ENCODE results near the gene ARMC6.

The ARMC6 gene

GRCh38 chr19:19059837-19060611, 26.6 kb downstream of the ARMC6 start:
- TF ChIP-seq, protein P1, sequence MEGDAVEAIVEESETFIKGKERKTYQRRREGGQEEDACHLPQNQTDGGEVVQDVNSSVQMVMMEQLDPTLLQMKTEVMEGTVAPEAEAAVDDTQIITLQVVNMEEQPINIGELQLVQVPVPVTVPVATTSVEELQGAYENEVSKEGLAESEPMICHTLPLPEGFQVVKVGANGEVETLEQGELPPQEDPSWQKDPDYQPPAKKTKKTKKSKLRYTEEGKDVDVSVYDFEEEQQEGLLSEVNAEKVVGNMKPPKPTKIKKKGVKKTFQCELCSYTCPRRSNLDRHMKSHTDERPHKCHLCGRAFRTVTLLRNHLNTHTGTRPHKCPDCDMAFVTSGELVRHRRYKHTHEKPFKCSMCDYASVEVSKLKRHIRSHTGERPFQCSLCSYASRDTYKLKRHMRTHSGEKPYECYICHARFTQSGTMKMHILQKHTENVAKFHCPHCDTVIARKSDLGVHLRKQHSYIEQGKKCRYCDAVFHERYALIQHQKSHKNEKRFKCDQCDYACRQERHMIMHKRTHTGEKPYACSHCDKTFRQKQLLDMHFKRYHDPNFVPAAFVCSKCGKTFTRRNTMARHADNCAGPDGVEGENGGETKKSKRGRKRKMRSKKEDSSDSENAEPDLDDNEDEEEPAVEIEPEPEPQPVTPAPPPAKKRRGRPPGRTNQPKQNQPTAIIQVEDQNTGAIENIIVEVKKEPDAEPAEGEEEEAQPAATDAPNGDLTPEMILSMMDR (IDR thresholded peaks at IDR 0.05; ENCODE audit: low read depth, low read length) = no peak
- DNase-seq (ENCODE audit: extremely low read depth, low read depth) = no peak

DNA sequence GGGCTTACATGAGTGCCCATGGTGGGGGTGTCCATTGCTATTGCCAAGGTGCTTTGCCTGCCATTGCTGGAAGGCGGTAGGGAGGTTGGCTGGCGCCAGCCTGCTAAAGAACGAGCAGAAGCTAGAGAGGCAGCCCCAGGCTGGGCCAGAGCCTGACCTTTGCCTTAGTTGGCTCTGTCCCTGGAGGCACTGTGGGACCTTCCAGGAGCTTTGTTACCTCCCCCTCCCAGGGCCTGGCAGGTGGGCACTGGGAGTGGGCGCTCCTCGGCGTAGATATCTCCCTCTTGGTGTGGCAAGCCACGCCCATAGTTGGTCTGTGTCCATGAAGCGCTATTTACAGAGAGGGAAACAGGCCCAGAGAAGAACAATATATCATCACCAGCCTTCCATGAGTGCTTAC, 28.1 kb downstream of the ARMC6 start:
- TF ChIP-seq, protein P1 (IDR thresholded peaks at IDR 0.05; ENCODE audit: low read depth, low read length) = no peak
- DNase-seq (ENCODE audit: extremely low read depth, low read depth) = no peak

GRCh38 chr19:19062454-19063182, 29.2 kb downstream of the ARMC6 start:
- TF ChIP-seq, protein P1 (IDR thresholded peaks at IDR 0.05; ENCODE audit: low read depth, low read length) = no peak
- no peak for DNase-seq (ENCODE audit: extremely low read depth, low read depth)

DNA sequence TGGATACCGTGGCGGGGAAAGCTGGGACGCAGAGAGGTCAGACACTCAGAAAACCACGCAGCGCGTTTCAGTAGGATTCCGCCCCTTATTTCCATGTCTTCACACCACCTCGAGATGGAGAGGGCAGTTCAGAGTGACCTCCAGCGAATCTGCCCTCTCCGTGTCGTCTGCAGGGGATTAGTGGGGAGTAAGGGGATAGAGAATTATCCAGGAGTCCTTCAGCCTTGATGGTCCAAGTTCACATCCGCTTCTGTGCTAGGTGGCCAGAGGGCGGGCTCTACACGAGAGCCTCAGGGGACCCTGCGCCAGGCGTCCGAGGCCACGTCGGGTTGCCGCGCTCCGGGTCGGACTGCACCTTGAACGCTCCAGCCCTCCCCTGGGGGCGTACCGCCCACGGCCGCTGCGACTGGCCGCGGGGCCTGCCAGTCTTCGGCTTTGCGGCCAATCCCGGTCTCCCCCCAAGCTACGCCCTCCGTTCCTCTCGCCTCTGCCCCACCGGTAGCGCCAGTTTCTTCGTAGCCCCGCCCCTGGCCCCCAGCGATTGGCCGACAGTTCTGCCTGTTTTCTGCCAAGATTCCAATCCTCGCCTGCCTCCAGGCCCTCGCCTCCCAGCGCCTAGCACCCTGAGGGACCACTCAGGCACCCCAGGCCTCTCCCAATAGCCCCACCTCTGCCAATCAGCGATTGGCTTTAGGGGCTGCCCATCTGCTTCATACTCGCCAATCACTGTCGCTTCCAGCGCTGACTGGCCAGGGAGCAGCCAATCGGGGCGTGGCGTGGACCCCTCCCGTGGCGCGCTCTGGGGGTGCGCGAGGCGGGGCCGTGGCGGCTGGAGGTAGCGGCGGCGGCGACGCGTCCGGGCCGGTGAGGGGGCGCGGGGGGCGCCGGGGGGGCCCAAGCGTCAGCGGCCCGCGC, 30.0 kb downstream of the ARMC6 start, which contains the start of gene SLC25A42:
SLC25A42 (plus strand) TSS at position 812 of the 915 bp plus-strand sequence. CDS start 32,131 bp downstream, outside the sequence.
- DNase-seq (ENCODE audit: extremely low read depth, low read depth) = peak; percentile 99
- TF ChIP-seq, protein P1 (IDR thresholded peaks at IDR 0.05; ENCODE audit: low read depth, low read length) = no peak

DNA sequence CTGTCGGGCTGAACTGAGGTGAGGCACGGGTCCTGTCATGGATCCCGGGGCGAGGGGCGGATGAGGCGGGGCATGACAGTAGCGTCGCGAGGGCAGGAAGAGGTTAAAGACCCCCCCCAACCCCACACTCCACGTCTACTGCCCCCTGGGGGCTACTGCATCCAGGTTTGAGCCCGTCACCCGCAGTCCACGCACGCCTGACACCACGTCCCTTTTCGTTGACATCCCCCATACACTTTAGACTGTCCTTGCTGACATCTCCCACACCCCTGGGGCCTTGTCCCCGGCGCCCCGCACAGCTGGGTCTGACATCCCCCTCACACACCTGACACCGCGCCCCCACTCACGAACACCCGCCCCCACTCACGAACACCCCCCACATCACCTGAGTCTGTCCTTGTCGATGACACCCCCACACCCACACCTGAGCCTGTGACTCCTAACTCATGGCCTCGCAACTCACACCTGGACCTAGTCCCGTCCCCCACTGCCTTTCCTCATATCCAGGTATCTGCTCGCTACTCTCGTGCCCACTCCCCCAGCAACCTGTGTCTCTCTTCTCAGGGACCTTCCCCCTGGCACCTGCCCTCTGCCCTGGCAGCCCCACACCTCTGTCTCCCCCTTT, 30.8 kb downstream of the ARMC6 start:
- TF ChIP-seq, protein P1 (IDR thresholded peaks at IDR 0.05; ENCODE audit: low read depth, low read length) = peak; percentile 36
- no peak for DNase-seq (ENCODE audit: extremely low read depth, low read depth)

GRCh38 chr19:19064811-19065745, 31.7 kb downstream of the ARMC6 start:
- TF ChIP-seq, protein P1 (IDR thresholded peaks at IDR 0.05; ENCODE audit: low read depth, low read length) = no peak
- no peak for DNase-seq (ENCODE audit: extremely low read depth, low read depth)

Data from AG09319 (cell line).